ENCODE measurements around the gene RGS2.

DNA sequence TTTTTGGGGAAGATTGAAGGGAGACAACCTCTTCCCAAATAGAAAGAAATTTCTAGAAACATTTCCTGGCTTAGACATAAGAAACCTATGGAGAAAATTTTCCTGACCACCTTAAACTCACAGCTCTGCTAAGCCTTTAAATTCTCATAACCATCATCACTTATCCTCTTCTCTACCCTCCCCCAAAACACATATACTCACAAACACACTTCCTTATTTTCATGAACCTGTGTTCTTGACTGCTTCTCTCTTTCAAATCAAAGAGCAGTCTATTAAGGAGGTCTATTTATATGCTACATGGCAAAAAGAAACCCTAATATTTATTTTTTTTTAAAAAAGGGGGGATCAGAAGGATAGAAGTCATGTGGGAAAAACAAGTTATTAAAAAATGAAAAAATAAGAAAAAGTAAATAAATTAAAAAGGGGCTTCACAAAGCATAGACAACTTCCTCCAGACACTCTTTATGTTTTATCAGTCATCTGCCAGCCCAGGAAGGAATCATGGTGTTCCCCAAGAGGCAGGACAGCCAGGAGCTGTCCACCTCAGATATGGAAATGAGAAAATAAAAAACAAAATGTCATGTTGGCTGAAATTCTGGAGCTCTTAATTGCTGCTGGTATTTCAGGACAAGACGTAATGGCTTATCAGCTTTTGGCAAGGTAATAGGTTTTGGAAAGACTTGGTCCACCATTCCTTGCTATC lies 12.8 kb upstream of the RGS2 start:
- TF ChIP-seq, protein P1, sequence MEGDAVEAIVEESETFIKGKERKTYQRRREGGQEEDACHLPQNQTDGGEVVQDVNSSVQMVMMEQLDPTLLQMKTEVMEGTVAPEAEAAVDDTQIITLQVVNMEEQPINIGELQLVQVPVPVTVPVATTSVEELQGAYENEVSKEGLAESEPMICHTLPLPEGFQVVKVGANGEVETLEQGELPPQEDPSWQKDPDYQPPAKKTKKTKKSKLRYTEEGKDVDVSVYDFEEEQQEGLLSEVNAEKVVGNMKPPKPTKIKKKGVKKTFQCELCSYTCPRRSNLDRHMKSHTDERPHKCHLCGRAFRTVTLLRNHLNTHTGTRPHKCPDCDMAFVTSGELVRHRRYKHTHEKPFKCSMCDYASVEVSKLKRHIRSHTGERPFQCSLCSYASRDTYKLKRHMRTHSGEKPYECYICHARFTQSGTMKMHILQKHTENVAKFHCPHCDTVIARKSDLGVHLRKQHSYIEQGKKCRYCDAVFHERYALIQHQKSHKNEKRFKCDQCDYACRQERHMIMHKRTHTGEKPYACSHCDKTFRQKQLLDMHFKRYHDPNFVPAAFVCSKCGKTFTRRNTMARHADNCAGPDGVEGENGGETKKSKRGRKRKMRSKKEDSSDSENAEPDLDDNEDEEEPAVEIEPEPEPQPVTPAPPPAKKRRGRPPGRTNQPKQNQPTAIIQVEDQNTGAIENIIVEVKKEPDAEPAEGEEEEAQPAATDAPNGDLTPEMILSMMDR (conservative IDR thresholded peaks at IDR 0.05): no peak
- TF ChIP-seq EZH2 (IDR thresholded peaks at IDR 0.05; ENCODE audit: low read depth): no peak
